Heart right ventricle (tissue), 16 donors: Measurements from ENCODE around the gene INPP4B. TPM values are rescaled to one million over a fixed set of nuclear protein-coding genes. Genes with fewer than 3 reads are reported as not detected.
A peak's percentile ranks its signal among the peaks of the same experiment; 100 is the strongest.

Experiments
- ATAC-seq, 8 donors: fragments of 200-7000 bp; cut with Tn5 transposase; one replicate each; pipeline ENCODE4 v1.9.1; 2020; ENCODE audit warnings: mild to moderate bottlenecking in 8 of 8, moderate library complexity in 8 of 8, moderate number of reproducible peaks in 1 of 8
- DNase-seq, 2 donors: peaks; one replicate each; pipeline ENCODE4 v3.0.0-alpha.2; 2020
- H3K27ac ChIP-seq, 10 donors: fragments of 200-600 bp; sonication (generic) in 2 of 10; one replicate each; pipeline versions ENCODE4 v1.5.0 to v1.8.0; 2020 to 2022; ENCODE audit warnings: mild to moderate bottlenecking in 3 of 10
- H3K27me3 ChIP-seq, 7 donors: fragments of 200-600 bp; one replicate each; pipeline ENCODE4 v1.8.0; 2021 to 2022; ENCODE audit warnings: mild to moderate bottlenecking in 2 of 7
- H3K36me3 ChIP-seq, 9 donors: fragments of 200-600 bp; sonication (generic) in 1 of 9; one replicate each; pipeline versions ENCODE4 v1.5.0 to v1.8.0; 2020 to 2022; ENCODE audit warnings: mild to moderate bottlenecking in 2 of 9
- H3K4me1 ChIP-seq, 9 donors: fragments of 200-600 bp; sonication (generic) in 1 of 9; one replicate each; pipeline versions ENCODE4 v1.5.0 to v1.8.0; 2020 to 2022; ENCODE audit warnings: mild to moderate bottlenecking in 4 of 9
- H3K4me3 ChIP-seq, 10 donors: fragments of 200-600 bp; sonication (generic) in 2 of 10; one replicate each; pipeline versions ENCODE4 v1.5.0 to v1.8.0; 2020 to 2022; ENCODE audit warnings: mild to moderate bottlenecking in 7 of 10, moderate library complexity in 2 of 10
- H3K9me3 ChIP-seq, 11 donors: fragments of 200-600 bp in 10 of 11; sonication (generic) in 2 of 11; one replicate each; pipeline versions ENCODE4 v1.5.0 to v1.8.0; 2013 to 2022; ENCODE audit warnings: mild to moderate bottlenecking in 2 of 11, control low read depth in 1 of 11, moderate library complexity in 1 of 11
- CTCF ChIP-seq, 9 donors: fragments of 200-600 bp; sonication (generic) in 2 of 9; IDR thresholded peaks; one replicate each; pipeline versions ENCODE4 v1.5.0 to v1.8.0; 2021 to 2022; ENCODE audit warnings: antibody characterized with exemption in 9 of 9, mild to moderate bottlenecking in 5 of 9, moderate library complexity in 1 of 9
- WGBS, 2 donors: extraction: QIAGEN DNeasy Blood & Tissue Kit; methylation state at CpG; one replicate each; pipeline ENCODE4 v1.1.7; 2013; ENCODE audit warnings: inconsistent platforms in 1 of 2; 5-methylcytosine and 5-hydroxymethylcytosine counted together
- intact Hi-C, 10 donors: fragments of 100-400 bp; cut with DNase I; formaldehyde crosslinking; loops; one replicate each; pipeline versions ENCODE4 v1.11.1 to v1.14.2; 2022
- polyA plus RNA-seq, 2 donors: library from polyadenylated mRNA; stranded (reverse); fragments of 200-250 nt; gene quantifications; one replicate each; pipeline ENCODE4 v1.2.3, GENCODE V29; 2013
- total RNA-seq, 10 donors: library from RNA; stranded (reverse); fragmentation: NEBNext Ultra II Directional in 3 of 10; extraction: Animal tissue kit (Norgen Biotek cat#: 25700) in 3 of 10; gene quantifications; one replicate each; pipeline versions ENCODE4 v1.2.1 to v1.2.4, GENCODE V29; 2021 to 2023
- donor health status: Arrhythmogenic right ventricular cardiomyopathy.
- donor health status: ischemic (EF 13 %, LVEDD 7.1; RV severe dilation, severe dysfunction).
- donor health status: healthy with polysubstance abuse.
- donor health status: DM: no; HTN: yes; CAD: no.
- donor health status: DM: no; HTN: no; CAD: no.
- donor health status: ischemic (EF 25% LVEDD 6.9; RV normal size, moderate dysfunction).
- donor health status: ischemic (EF 25% LVEDD 5.7; RV mildly dilated, moderate dysfunction).
- donor health status: healthy.
- donor health status: DM: yes; HTN: yes; CAD: no.
- donor health status: Ischemic cardiomyopathy.
- donor health status: ischemic (EF 35%, LVEDD 5.7; RV mildly dilated, moderate dysfunction).
- donor health status: nonischemic (EF 11% LVEDD 7.7; RV severe dilation, severe dysfunction).
- donor health status: DM: yes; HTN: yes; CAD: no.
- donor health status: PGD.
- donor health status: ischemic (EF 29% LVEDD 5.4; RV normal size, mild dysfunction).
- donor health status: nonischemic (EF 23%, LVEDD 6.1; RV moderate dilation, normal function).

Gene INPP4B
- total and polyA plus RNA-seq, 12 donors, result 3.7 to 100.0 (median 39.1) TPM

DNA sequence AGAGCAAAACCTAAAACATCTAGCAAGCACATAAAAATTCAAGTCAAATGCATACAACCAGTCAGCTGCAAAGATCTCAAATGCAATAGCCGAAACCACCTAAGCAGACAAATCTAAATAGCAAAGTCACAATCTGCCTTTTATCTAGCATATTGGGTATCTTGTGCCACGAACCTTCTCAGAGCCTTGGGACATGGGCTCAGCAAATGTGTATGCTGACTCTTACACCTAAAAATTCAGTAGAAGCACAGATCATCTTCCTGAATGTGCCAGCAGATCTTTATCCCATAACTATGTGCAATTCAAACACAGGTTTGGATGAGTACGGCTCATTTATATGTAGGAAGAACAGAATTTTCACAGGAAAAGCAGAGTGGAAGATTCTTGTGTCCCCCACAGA lies 492.1 kb downstream of the INPP4B start:
- peak overlapping the region in 5 of 10 donors; percentile 6 to 57 (median 20) for H3K27ac ChIP-seq
- H3K36me3 ChIP-seq, result no peaks in the 10 kb centered on the region
- intact Hi-C loops, result loop anchor here in 7 of 10 donors (5.0 to 10.0 kb wide), 10 partner anchors 48 to 491 kb away; partner anchors contain the start of gene INPP4B (in 2 of the 7)
- H3K4me1 ChIP-seq, result peaks cover 2 to 77% (median 59%) of the 10 kb centered on the region in 9 donors
- TF ChIP-seq CTCF (IDR thresholded peaks at IDR 0.05), result no peak
- ATAC-seq (no peak), DNase-seq (no peak)
- H3K27me3 ChIP-seq, result no peaks in the 10 kb centered on the region
- WGBS, 2 donors, result 92 to 97% methylated on average over 3 of the region's 3 CpGs
- no peaks in the 10 kb centered on the region for H3K9me3 ChIP-seq
- H3K4me3 ChIP-seq, result no peak overlapping the region

- Histone ChIP-seq H3K27ac (peak overlapping the region in 6 of 10 donors; percentile 21 to 68 (median 34)), H3K4me3 (no peak overlapping the region), H3K27me3 (no peaks in the 10 kb centered on the region), H3K9me3 (no peaks in the 10 kb centered on the region), H3K4me1 (peaks cover 2 to 80% (median 67%) of the 10 kb centered on the region in 9 donors), H3K36me3 (no peaks in the 10 kb centered on the region)
- WGBS, 2 donors, result 18 to 21% methylated on average over 5 of the region's 5 CpGs
- intact Hi-C loops, result loop anchor here in 7 of 10 donors (5.0 to 10.0 kb wide), 10 partner anchors 49 to 492 kb away; partner anchors contain the start of gene INPP4B (in 2 of the 7)
- DNase-seq, result peak in 1 of 2 donors; percentile 26
- peak; percentile 84 to 96 (median 90) for TF ChIP-seq CTCF (IDR thresholded peaks at IDR 0.05)
- ATAC-seq, result peak in 7 of 8 donors; percentile 36 to 69 (median 48)
These were observed 492.9 kb downstream of the INPP4B start for GRCh38 chr4:142353149-142353738.

DNA sequence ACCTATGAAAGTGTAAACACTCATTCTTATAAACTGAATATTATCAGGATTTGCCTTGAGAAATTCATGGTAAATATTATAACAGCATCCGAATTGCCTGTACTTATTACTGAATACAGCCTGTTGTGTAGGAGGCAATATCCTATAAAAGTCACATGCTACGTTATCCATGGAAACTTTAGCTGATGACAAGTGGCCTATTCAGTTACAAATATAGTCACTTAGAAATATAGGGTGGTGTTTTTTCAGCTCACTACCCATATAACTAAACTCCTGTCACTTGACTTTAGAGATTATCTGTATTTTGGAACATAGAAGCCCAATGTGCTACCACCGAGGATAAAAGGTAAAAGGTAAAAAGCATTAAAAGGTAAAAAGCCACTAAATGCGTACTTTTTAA lies 493.4 kb downstream of the INPP4B start:
- Histone ChIP-seq H3K36me3 (no peaks in the 10 kb centered on the region), H3K9me3 (no peaks in the 10 kb centered on the region), H3K4me1 (peaks cover 2 to 85% (median 70%) of the 10 kb centered on the region in 9 donors), H3K27me3 (no peaks in the 10 kb centered on the region), H3K4me3 (no peak overlapping the region), H3K27ac (peak overlapping the region in 6 of 10 donors; percentile 21 to 68 (median 34))
- WGBS, 2 donors, result 44 to 45% methylated on average over 4 of the region's 4 CpGs
- no peak for DNase-seq
- intact Hi-C loops, result loop anchor here in 7 of 10 donors (5.0 to 10.0 kb wide), 10 partner anchors 50 to 492 kb away; partner anchors contain the start of gene INPP4B (in 2 of the 7)
- no peak for TF ChIP-seq CTCF (IDR thresholded peaks at IDR 0.05)
- ATAC-seq, result peak in 1 of 8 donors; percentile 23

DNA sequence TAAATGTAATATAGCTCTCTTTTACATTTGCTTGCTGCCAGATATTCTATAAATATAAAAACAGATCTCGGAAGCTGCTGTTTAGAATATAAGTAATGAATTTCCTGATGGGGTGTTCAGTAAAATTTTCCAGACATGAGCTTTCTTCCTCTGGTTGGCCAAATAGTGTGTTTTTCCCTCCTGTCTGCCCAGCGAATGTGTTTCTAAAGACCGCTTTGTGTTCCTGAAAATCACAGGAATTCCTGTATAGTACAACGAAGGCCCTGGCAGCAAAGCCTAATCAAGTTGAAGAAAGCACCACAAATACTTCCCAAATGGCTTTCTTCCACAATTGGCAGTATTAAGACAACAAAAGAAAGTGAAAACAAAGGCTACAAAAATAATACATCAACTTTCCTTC lies 494.1 kb downstream of the INPP4B start:
- WGBS, 2 donors, result 32 to 37% methylated on average over 4 of the region's 4 CpGs
- intact Hi-C loops, result loop anchor here in 7 of 10 donors (5.0 to 10.0 kb wide), 10 partner anchors 50 to 493 kb away; partner anchors contain the start of gene INPP4B (in 2 of the 7)
- DNase-seq (no peak), ATAC-seq (no peak)
- Histone ChIP-seq H3K27ac (peak overlapping the region in 7 of 10 donors; percentile 14 to 68 (median 29)), H3K27me3 (no peaks in the 10 kb centered on the region), H3K4me3 (no peak overlapping the region), H3K4me1 (peaks cover 2 to 91% (median 70%) of the 10 kb centered on the region in 9 donors), H3K9me3 (no peaks in the 10 kb centered on the region), H3K36me3 (no peaks in the 10 kb centered on the region)
- no peak for TF ChIP-seq CTCF (IDR thresholded peaks at IDR 0.05)
